NK-92 treated with Interleukin-12 subunit alpha and Interleukin-12 subunit beta, amount 100 ng/mL, for 24 hours (cell line): ENCODE data around the gene ZNF418.
"Not testable (repeated sequence)": the region's sequence is repeated elsewhere in the genome, so short reads cannot be mapped to it uniquely, and the experiment has no call there.

Source experiments
- DNase-seq: peaks from one replicate; lab custom pipeline; 2025; lab: John Stamatoyannopoulos, UW

ZNF418 gene

GRCh38 chr19:57934820-57935665, at the start of gene ZNF418:
TSS of gene ZNF418 (minus strand) at chr19:57935402. CDS start at chr19:57933822, 1,580 bp downstream.
- no peak for DNase-seq

GRCh38 chr19:57978586-57979289, 43.5 kb upstream of the ZNF418 start:
- DNase-seq, result no peak

GRCh38 chr19:57974434-57974833, 39.2 kb upstream of the ZNF418 start, which contains the start of gene C19orf18:
TSS of gene C19orf18 (minus strand) at chr19:57974534. CDS start at chr19:57974432, 102 bp downstream.
- no peak for DNase-seq

- no peak for DNase-seq
These were observed 29.6 kb upstream of the ZNF418 start for GRCh38 chr19:57964761-57965160.

GRCh38 chr19:57961785-57962184, 26.6 kb upstream of the ZNF418 start:
- DNase-seq, result no peak

- DNase-seq, result no peak
These were observed 19.8 kb upstream of the ZNF418 start for GRCh38 chr19:57954996-57955395.

- no peak for DNase-seq
These were observed 14.5 kb upstream of the ZNF418 start for GRCh38 chr19:57949702-57950101.

GRCh38 chr19:57949296-57949695, 14.1 kb upstream of the ZNF418 start:
- no peak for DNase-seq

GRCh38 chr19:57947419-57948134, 12.4 kb upstream of the ZNF418 start, which contains the start of gene ZNF256:
TSS of gene ZNF256 (minus strand) at chr19:57947706. CDS start at chr19:57947474, 232 bp downstream.
- no peak for DNase-seq

- DNase-seq, result no peak
These were observed 11.9 kb upstream of the ZNF418 start for GRCh38 chr19:57947088-57947418.

- DNase-seq, result no peak
These were observed 11.1 kb upstream of the ZNF418 start for GRCh38 chr19:57946316-57946715.

GRCh38 chr19:57941593-57941992, 6.4 kb upstream of the ZNF418 start:
- no peak for DNase-seq

GRCh38 chr19:57935731-57936130, 529 bp upstream of the ZNF418 start:
- DNase-seq, result no peak

GRCh38 chr19:57927587-57927986, 7.6 kb downstream of the ZNF418 start:
- no peak for DNase-seq

GRCh38 chr19:57916168-57916995, 18.8 kb downstream of the ZNF418 start, which contains the start of gene ZNF417:
TSS of gene ZNF417 (minus strand) at chr19:57916592. CDS start at chr19:57916411, 181 bp downstream.
- DNase-seq, result not testable (repeated sequence)

- no peak for DNase-seq
These were observed 20.7 kb downstream of the ZNF418 start for GRCh38 chr19:57914531-57914930.

GRCh38 chr19:57907394-57907793, 27.8 kb downstream of the ZNF418 start:
- DNase-seq, result no peak

- DNase-seq, result no peak
These were observed 29.9 kb downstream of the ZNF418 start for GRCh38 chr19:57905258-57905657.

- DNase-seq, result no peak
These were observed 31.5 kb downstream of the ZNF418 start for GRCh38 chr19:57903618-57904184.

GRCh38 chr19:57900311-57900710, 34.9 kb downstream of the ZNF418 start:
- no peak for DNase-seq

- DNase-seq, result not testable (repeated sequence)
These were observed 44.5 kb downstream of the ZNF418 start for GRCh38 chr19:57890706-57891105.
